ENCODE data around the gene MARS1.
A peak's percentile ranks its signal among the peaks of the same experiment; 100 is the strongest.
"Not testable (repeated sequence)": the region's sequence is repeated elsewhere in the genome, so short reads cannot be mapped to it uniquely, and the experiment has no call there.

MARS1 gene

GRCh38 chr12:57548488-57548887 is 60.6 kb downstream of the MARS1 start:
- H3K27ac Mint-ChIP-seq = no peak overlapping the region
- H3K9me3 Mint-ChIP-seq = no peaks in the 10 kb centered on the region
- peaks cover 36% of the 10 kb centered on the region for H3K4me1 Mint-ChIP-seq (ENCODE audit: low read depth)
- peaks cover 17% of the 10 kb centered on the region for H3K36me3 Mint-ChIP-seq (ENCODE audit: low read depth)
- no peak overlapping the region for H3K4me3 Mint-ChIP-seq
- H3K27me3 Mint-ChIP-seq = peaks cover 9% of the 10 kb centered on the region

- Mint-ChIP-seq H3K4me1 (ENCODE audit: low read depth) (peaks cover 33% of the 10 kb centered on the region), H3K27ac (no peak overlapping the region), H3K27me3 (peaks cover 9% of the 10 kb centered on the region), H3K36me3 (ENCODE audit: low read depth) (peaks cover 15% of the 10 kb centered on the region), H3K9me3 (no peaks in the 10 kb centered on the region), H3K4me3 (peak overlapping the region; percentile 76)
Observed at GRCh38 chr12:57549203-57549908, 61.5 kb downstream of the MARS1 start.

- Mint-ChIP-seq H3K36me3 (ENCODE audit: low read depth) (peaks cover 10% of the 10 kb centered on the region), H3K27ac (no peak within 1 kb of the TSS), H3K27me3 (peaks cover 9% of the 10 kb centered on the region), H3K9me3 (no peaks in the 10 kb centered on the region), H3K4me1 (ENCODE audit: low read depth) (peaks cover 28% of the 10 kb centered on the region), H3K4me3 (peak within 1 kb of the TSS; percentile 76)
Observed at GRCh38 chr12:57549909-57550640, 62.2 kb downstream of the MARS1 start, which contains the start of gene KIF5A. Gene KIF5A (plus strand): TSS chr12:57550044. CDS start chr12:57550272, 228 bp downstream.

GRCh38 chr12:57550641-57551549 is 63.0 kb downstream of the MARS1 start:
- H3K4me1 Mint-ChIP-seq (ENCODE audit: low read depth) = peaks cover 20% of the 10 kb centered on the region

GRCh38 chr12:57551637-57552305 is 63.9 kb downstream of the MARS1 start:
- no peaks in the 10 kb centered on the region for H3K9me3 Mint-ChIP-seq
- no peak overlapping the region for H3K27ac Mint-ChIP-seq
- peaks cover 9% of the 10 kb centered on the region for H3K27me3 Mint-ChIP-seq
- H3K36me3 Mint-ChIP-seq (ENCODE audit: low read depth) = no peaks in the 10 kb centered on the region
- H3K4me3 Mint-ChIP-seq = no peak overlapping the region
- H3K4me1 Mint-ChIP-seq (ENCODE audit: low read depth) = peaks cover 16% of the 10 kb centered on the region

More at GRCh38 chr12:57550641-57551549, 63.0 kb downstream of the MARS1 start:
- Mint-ChIP-seq H3K9me3 (no peaks in the 10 kb centered on the region), H3K27me3 (peaks cover 9% of the 10 kb centered on the region), H3K27ac (no peak overlapping the region), H3K36me3 (ENCODE audit: low read depth) (peaks cover 3% of the 10 kb centered on the region), H3K4me3 (peak overlapping the region; percentile 76)

DNA sequence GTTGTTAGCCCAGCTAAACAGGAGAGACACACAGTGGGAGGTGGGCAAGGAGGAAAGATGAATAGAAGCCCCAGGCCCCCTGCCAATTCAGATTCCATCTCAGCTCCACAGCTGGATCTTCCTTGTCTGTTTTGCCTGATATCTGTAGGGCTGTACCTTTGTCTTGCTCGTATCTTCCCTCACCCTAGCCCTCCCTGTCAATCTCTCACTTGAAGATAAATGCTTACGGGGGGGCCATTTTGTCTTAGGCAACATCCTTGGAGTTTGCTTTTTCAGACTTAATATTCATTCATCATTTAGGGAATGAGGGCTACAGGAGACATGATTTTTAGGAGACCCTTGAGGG is 64.4 kb downstream of the MARS1 start:
- peaks cover 13% of the 10 kb centered on the region for H3K4me1 Mint-ChIP-seq (ENCODE audit: low read depth)
- no peak overlapping the region for H3K27ac Mint-ChIP-seq
- no peaks in the 10 kb centered on the region for H3K36me3 Mint-ChIP-seq (ENCODE audit: low read depth)
- H3K9me3 Mint-ChIP-seq = no peaks in the 10 kb centered on the region
- no peak overlapping the region for H3K4me3 Mint-ChIP-seq
- H3K27me3 Mint-ChIP-seq = peaks cover 9% of the 10 kb centered on the region

- Mint-ChIP-seq H3K9me3 (no peaks in the 10 kb centered on the region), H3K27me3 (peaks cover 9% of the 10 kb centered on the region), H3K36me3 (ENCODE audit: low read depth) (no peaks in the 10 kb centered on the region), H3K4me3 (no peak overlapping the region), H3K4me1 (ENCODE audit: low read depth) (peaks cover 8% of the 10 kb centered on the region), H3K27ac (no peak overlapping the region)
Observed at GRCh38 chr12:57552835-57553313, 65.0 kb downstream of the MARS1 start.

- Mint-ChIP-seq H3K27me3 (peaks cover 9% of the 10 kb centered on the region), H3K4me3 (no peak overlapping the region), H3K4me1 (ENCODE audit: low read depth) (peaks cover 8% of the 10 kb centered on the region), H3K9me3 (no peaks in the 10 kb centered on the region), H3K36me3 (ENCODE audit: low read depth) (no peaks in the 10 kb centered on the region), H3K27ac (no peak overlapping the region)
Observed at GRCh38 chr12:57553343-57554202, 65.7 kb downstream of the MARS1 start.

DNA sequence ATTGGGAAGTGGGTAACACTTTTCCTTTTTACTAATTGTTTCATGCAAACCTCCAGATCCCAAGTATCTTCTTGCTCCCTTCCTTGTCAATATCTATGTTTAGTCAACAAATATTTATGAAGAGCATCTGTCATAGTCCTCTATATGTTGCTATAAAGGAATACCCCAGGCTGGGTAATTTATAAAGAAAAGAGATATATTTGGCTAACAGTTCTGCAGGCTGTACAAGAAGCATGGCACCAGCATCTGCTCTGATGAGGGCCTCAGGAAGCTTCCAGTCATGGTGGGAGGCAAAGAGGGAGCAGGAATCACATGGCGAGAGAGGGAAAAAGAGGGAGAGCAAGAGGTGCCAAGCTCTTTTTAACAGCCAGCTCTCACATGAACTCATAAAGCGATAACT is 66.6 kb downstream of the MARS1 start:
- Mint-ChIP-seq H3K9me3 (no peaks in the 10 kb centered on the region), H3K27ac (no peak overlapping the region), H3K4me1 (ENCODE audit: low read depth) (peaks cover 8% of the 10 kb centered on the region), H3K4me3 (no peak overlapping the region), H3K27me3 (peaks cover 4% of the 10 kb centered on the region), H3K36me3 (ENCODE audit: low read depth) (no peaks in the 10 kb centered on the region)

- no peaks in the 10 kb centered on the region for H3K9me3 Mint-ChIP-seq
- H3K4me3 Mint-ChIP-seq = no peak overlapping the region
- peaks cover 4% of the 10 kb centered on the region for H3K27me3 Mint-ChIP-seq
- no peak overlapping the region for H3K27ac Mint-ChIP-seq
- H3K4me1 Mint-ChIP-seq (ENCODE audit: low read depth) = peaks cover 8% of the 10 kb centered on the region
- H3K36me3 Mint-ChIP-seq (ENCODE audit: low read depth) = no peaks in the 10 kb centered on the region
Observed at GRCh38 chr12:57554897-57555296, 67.0 kb downstream of the MARS1 start.

DNA sequence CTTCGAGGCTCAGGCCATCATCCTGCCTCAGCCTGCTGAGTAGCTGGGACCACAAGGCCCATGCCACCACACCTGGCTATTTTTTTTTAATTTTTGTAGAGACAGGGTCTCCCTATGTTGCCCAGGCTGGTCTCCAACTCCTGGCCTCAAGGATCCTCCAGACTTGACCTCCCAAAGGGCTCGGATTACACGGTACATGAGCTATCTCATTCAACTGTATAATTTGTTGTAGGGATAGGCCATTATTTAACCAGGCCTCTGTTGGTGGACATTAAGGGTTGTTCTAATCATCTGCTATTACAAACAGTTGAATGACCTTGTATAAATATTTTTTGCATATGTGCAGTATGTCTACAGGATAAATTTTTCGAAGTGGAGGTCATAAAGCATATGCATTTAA is 71.0 kb downstream of the MARS1 start:
- Mint-ChIP-seq H3K27ac (no peak overlapping the region), H3K36me3 (ENCODE audit: low read depth) (no peaks in the 10 kb centered on the region), H3K27me3 (peaks cover 11% of the 10 kb centered on the region), H3K4me1 (ENCODE audit: low read depth) (no peaks in the 10 kb centered on the region), H3K9me3 (no peaks in the 10 kb centered on the region), H3K4me3 (no peak overlapping the region)

DNA sequence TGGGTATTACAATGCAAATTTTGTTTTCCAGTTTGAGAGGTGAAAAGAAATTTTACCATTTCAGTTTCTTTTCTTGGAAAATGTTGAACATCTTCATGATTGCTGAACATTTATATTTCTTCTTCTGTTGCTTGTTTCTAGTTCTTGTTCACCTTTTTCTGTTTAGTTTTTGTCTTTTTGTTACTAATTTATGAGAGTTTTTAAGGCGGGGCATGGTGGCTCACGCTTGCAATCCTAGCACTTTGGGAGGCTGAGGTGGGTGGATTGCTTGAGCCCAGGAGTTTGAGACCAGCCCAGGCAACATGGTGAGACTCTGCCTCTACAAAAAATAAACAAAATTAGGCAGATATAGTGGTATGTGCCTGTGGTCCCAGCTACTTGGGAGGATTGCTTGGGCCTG is 72.6 kb downstream of the MARS1 start:
- Mint-ChIP-seq H3K4me1 (ENCODE audit: low read depth) (no peaks in the 10 kb centered on the region), H3K4me3 (no peak overlapping the region), H3K27me3 (peaks cover 11% of the 10 kb centered on the region), H3K9me3 (no peaks in the 10 kb centered on the region), H3K36me3 (ENCODE audit: low read depth) (no peaks in the 10 kb centered on the region), H3K27ac (no peak overlapping the region)

DNA sequence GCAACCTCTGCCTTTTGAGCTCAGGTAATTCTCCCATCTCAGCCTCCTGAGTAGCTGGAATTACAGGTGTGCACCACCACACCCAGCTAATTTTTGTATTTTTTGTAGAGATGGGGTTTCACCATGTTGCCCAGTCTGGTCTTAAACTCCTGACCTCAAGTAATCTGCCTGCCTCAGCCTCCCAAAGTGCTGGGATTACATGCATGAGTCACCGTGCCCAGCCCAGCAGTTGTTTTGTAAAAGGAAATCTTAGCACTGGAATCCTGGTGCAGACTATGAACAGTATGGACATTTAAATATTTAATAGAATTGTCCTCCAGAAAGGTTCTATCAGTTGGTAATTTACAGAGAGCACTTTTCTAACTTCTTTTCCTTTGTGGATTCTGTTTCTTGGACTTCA is 73.2 kb downstream of the MARS1 start:
- not testable (repeated sequence) for H3K4me3 Mint-ChIP-seq; H3K27ac Mint-ChIP-seq; H3K36me3 Mint-ChIP-seq (ENCODE audit: low read depth); H3K4me1 Mint-ChIP-seq (ENCODE audit: low read depth); H3K9me3 Mint-ChIP-seq
- peaks cover 11% of the 10 kb centered on the region for H3K27me3 Mint-ChIP-seq

- Mint-ChIP-seq H3K36me3 (ENCODE audit: low read depth) (no peaks in the 10 kb centered on the region), H3K4me3 (no peak overlapping the region), H3K4me1 (ENCODE audit: low read depth) (no peaks in the 10 kb centered on the region), H3K27ac (no peak overlapping the region), H3K27me3 (peaks cover 11% of the 10 kb centered on the region), H3K9me3 (no peaks in the 10 kb centered on the region)
Observed at GRCh38 chr12:57563358-57563757, 75.5 kb downstream of the MARS1 start.

Data from stimulated activated naive CD8-positive, alpha-beta T cell treated with anti-CD3 and anti-CD28 coated beads, Interleukin-15, Interleukin-2, amounts not matched to agents 100 ng/mL and 50 ng/mL, for 24 hours (primary cell).